Measurements from ENCODE around the gene TCF7L1.

Gene TCF7L1

GRCh38 chr2:85222792-85223191 is 89.6 kb downstream of the TCF7L1 start:
- no peak for DNase-seq (ENCODE audit: low read depth in 2 of 2)

- no peak for DNase-seq (ENCODE audit: low read depth in 2 of 2)
Observed at GRCh38 chr2:85226783-85227182, 93.6 kb downstream of the TCF7L1 start.

- DNase-seq (ENCODE audit: low read depth in 2 of 2), result no peak
Observed at GRCh38 chr2:85230679-85231467, 97.7 kb downstream of the TCF7L1 start.

DNA sequence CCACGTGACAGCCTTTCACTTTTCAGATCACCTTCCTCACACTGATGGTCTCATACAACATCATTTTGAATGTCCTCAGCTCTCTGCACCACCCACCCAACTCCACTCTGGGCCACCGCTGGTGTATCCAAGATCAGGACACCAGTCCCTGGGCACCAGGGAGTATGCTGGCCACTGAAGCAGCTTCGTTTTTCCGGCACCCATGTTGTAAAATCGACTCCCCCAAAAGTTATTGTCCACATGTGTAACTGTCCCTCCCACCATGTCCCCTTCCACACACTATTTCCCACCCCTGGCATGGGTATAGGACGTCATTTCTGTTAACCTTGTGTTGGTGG is 98.2 kb downstream of the TCF7L1 start:
- no peak for DNase-seq (ENCODE audit: low read depth in 2 of 2)

DNA sequence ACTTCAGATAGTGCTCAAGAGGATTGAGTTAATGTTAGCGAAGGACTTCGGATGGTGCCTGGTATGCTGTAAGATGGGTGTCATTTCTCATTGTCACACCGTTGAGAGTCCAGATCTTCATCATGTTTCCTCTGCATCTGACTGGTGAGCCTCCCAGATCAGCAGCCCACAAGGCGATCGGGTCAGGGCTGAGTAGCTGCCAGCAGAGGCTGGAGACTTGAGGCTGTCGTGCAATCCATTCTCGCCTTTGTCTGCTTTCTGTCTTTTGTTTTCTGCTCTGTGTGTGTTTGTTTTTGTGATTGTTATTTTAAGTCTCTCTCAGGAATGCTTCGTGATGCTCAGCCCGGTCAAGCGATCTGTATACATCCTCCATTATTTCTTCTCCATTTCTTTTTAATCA is 98.8 kb downstream of the TCF7L1 start:
- DNase-seq (ENCODE audit: low read depth in 2 of 2), result no peak

GRCh38 chr2:85234868-85235267 is 101.7 kb downstream of the TCF7L1 start:
- DNase-seq (ENCODE audit: low read depth in 2 of 2), result no peak

DNA sequence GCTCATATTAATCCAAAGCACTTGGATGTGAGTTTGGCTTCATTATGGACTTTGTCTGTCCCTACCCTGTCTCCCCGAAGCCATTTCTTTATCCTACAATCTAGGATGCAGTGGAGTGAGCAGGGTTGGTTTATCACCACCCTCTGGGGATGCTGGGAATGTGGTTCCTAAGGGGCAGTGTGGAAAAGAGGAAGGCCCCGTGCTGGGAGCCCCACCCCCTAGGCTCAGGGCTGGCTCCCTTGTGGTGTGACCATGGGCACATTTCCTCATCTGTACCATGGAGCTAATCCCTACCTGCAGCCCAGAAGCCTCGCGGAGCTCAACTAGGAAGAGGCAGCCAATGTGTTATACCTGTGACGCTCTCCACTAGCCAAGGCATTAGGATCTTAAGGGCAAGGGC is 102.1 kb downstream of the TCF7L1 start:
- no peak for DNase-seq (ENCODE audit: low read depth in 2 of 2)

DNA sequence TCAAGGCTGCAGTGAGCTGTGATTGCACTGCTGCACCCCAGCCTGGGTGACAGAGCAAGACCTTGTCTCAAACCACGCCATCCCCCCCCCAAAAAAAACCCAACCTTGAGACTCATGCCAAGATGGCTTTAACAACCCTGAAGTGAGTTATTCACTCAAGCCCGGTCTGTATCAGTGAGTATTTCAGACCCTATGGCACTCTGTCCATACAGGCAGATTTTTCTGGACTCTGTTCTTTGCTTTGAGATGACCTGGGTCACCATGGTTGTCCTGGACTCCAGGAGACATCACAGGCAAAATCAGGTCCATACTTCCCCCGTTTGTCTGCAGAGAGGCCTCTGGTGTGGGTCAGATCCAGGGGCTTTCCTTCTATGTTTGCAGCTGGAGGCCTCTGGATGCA is 102.9 kb downstream of the TCF7L1 start:
- DNase-seq (ENCODE audit: low read depth in 2 of 2), result no peak

GRCh38 chr2:85237849-85238565 is 104.8 kb downstream of the TCF7L1 start:
- no peak for DNase-seq (ENCODE audit: low read depth in 2 of 2)

GRCh38 chr2:85238607-85239006 is 105.4 kb downstream of the TCF7L1 start:
- DNase-seq (ENCODE audit: low read depth in 2 of 2), result no peak

- no peak for DNase-seq (ENCODE audit: low read depth in 2 of 2)
Observed at GRCh38 chr2:85239102-85239501, 105.9 kb downstream of the TCF7L1 start.

DNA sequence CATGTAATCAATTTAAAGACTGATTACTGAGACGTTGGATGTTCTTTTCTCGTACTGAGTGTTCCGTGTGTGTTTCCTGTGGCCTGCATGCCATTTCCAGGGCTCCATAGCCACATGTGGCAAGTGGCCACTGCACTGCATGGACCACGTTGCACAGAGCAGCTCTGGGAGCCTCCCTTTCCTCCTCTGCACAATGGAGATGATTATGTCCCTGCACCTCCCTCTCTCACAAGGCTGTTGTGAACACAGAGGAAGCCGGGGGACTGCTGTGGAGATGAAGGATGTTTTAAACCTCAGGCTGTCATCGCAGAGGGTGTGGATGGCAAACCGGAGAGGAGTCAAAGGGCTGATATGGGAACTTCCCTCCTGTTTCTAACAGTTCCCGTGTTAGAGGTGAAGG is 106.9 kb downstream of the TCF7L1 start:
- no peak for DNase-seq (ENCODE audit: low read depth in 2 of 2)

- no peak for DNase-seq (ENCODE audit: low read depth in 2 of 2)
Observed at GRCh38 chr2:85242321-85242720, 109.1 kb downstream of the TCF7L1 start.

DNA sequence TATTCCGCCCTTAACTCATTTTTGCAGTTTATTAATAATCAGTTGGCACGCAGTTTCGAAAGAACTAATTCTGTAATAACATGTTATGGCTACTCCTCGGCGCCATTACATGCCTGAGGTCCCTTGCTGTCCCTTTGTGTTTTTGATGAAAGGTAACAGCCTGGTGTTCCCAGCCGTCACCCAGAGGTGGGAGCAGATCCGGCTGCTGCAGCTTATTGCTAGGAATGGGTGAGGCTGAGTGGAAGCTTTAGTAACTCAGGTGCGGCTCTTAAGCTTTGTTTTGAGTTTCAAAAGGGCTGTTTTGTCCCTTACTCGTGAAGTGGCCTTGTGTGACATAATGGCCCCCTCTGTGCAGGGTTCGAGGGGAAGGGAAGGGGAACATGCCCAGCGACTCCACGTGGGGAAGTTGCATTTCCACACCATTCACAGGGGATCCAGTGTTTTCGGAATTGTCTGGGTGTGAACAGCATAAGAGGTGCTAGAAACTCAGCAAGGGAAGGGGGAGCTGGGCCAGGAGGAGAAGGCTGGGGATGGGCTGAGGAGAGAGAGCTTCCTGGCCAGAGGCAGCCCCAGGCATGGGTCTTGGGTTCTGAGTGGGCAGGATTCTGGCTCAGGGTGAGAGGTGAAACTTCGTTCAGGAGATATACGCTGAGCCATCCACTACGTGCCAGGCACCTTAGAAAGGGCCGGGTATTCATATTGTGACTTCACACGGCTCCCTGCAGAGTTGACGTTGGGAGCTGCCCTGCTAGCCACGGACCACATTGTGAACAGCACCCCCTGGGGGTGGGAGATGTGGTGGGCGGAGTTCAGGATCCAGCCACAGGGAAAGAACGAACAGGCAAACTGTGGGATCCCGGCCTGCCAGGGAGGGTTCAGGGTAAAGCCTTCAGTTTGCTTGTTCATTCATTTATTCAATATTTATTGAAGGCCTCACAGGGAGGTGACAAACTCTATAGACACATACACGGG is 110.2 kb downstream of the TCF7L1 start:
- peak; percentile 6 to 15 for DNase-seq (ENCODE audit: low read depth in 2 of 2)

- no peak for DNase-seq (ENCODE audit: low read depth in 2 of 2)
Observed at GRCh38 chr2:85244828-85245227, 111.6 kb downstream of the TCF7L1 start.

GRCh38 chr2:85245891-85246290 is 112.7 kb downstream of the TCF7L1 start:
- no peak for DNase-seq (ENCODE audit: low read depth in 2 of 2)

GRCh38 chr2:85246348-85246747 is 113.2 kb downstream of the TCF7L1 start:
- no peak for DNase-seq (ENCODE audit: low read depth in 2 of 2)

DNA sequence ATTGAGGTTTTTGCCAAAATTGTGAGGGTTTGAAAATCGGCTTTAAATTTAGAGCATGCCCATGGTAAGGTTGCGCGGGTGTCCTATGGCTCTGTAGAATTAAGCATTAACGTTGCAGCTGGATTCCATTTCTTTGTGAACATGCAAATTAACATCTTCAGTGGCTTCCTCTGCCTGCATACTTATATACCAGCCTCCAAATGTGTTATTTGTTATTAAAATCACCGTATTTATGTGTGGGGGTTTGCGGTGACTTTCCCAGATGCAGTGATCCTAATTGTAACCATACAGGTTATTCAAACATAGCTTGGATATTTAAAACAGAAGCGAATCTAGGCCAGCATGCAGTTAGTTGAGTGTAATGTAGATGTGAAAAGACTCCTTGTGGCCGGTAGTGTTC is 114.4 kb downstream of the TCF7L1 start:
- DNase-seq (ENCODE audit: low read depth in 2 of 2), result no peak

- no peak for DNase-seq (ENCODE audit: low read depth in 2 of 2)
Observed at GRCh38 chr2:85248773-85249509, 115.7 kb downstream of the TCF7L1 start.

DNA sequence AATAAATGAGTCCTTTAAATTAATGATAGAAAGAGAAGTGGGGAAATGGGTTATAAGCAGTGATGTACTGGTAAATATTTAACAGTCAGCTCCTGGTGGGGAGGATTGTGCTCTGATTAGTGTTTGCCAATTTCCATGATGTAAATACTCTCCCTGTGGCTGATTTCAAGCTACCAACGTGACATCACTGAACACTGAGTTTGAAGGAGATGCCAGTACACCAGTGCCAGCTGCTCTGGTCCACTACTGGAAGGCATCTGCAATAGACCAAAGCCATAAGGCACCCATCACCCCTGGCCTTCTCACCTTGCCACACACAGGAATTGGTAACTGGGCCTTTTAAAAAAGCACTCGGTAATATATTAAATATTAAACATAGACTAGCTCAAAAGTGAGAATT is 116.9 kb downstream of the TCF7L1 start:
- DNase-seq (ENCODE audit: low read depth in 2 of 2), result no peak

- no peak for DNase-seq (ENCODE audit: low read depth in 2 of 2)
Observed at GRCh38 chr2:85251070-85251616, 118.0 kb downstream of the TCF7L1 start.
